ENCODE data around the gene CEL.
"Not testable (repeated sequence)": the region's sequence is repeated elsewhere in the genome, so short reads cannot be mapped to it uniquely, and the experiment has no call there.

DNA sequence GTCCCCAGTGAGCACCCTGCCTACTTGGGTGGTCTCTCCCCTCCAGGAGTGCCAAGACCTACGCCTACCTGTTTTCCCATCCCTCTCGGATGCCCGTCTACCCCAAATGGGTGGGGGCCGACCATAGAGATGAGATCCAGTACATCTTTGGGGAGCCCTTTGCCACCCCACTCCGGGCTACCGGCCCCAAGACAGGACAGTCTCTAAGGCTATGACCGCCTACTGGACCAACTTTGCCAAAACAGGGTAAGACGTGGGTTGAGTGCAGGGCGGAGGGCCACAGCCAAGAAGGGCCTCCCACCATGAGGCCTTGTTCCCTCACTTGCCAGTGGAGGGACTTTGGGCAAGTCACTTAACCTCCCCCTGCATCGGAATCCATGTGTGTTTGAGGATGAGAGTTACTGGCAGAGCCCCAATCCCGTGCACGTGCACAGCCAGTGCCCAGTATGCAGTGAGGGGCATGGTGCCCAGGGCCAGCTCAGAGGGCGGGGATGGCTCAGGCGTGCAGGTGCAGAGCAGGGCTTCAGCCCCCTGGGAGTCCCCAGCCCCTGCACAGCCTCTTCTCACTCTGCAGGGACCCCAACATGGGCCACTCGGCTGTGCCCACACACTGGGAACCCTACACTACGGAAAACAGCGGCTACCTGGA, 24.6 kb downstream of the CEL start:
- TF ChIP-seq, protein P1, sequence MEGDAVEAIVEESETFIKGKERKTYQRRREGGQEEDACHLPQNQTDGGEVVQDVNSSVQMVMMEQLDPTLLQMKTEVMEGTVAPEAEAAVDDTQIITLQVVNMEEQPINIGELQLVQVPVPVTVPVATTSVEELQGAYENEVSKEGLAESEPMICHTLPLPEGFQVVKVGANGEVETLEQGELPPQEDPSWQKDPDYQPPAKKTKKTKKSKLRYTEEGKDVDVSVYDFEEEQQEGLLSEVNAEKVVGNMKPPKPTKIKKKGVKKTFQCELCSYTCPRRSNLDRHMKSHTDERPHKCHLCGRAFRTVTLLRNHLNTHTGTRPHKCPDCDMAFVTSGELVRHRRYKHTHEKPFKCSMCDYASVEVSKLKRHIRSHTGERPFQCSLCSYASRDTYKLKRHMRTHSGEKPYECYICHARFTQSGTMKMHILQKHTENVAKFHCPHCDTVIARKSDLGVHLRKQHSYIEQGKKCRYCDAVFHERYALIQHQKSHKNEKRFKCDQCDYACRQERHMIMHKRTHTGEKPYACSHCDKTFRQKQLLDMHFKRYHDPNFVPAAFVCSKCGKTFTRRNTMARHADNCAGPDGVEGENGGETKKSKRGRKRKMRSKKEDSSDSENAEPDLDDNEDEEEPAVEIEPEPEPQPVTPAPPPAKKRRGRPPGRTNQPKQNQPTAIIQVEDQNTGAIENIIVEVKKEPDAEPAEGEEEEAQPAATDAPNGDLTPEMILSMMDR (IDR thresholded peaks at IDR 0.05) = not testable (repeated sequence)
- TF ChIP-seq POLR2AphosphoS5, POLR2A (IDR thresholded peaks at IDR 0.05): not testable (repeated sequence)
